Esophagus squamous epithelium (tissue), 5 donors: ENCODE measurements around the gene IRS4. TPM values are rescaled to one million over a fixed set of nuclear protein-coding genes. Genes with fewer than 3 reads are reported as not detected.

Experiments used
- DNase-seq: peaks from one replicate; lab custom pipeline; 2025; lab: John Stamatoyannopoulos, UW
- H3K27ac ChIP-seq, 4 donors: fragments of 200-600 bp; sonication (generic); one replicate each; pipeline ENCODE4 v1.5.1; 2016 to 2019; ENCODE audit warnings: mild to moderate bottlenecking in 1 of 4
- H3K27me3 ChIP-seq, 4 donors: fragments of 200-600 bp; sonication (generic); 1 replicate in 3 of 4; 2 replicates in 1 of 4; pipeline versions ENCODE4 v1.5.1 to v1.6.0; 2017 to 2021; ENCODE audit warnings: antibody characterized with exemption in 1 of 4
- H3K36me3 ChIP-seq, 3 donors: fragments of 200-600 bp; sonication (generic); one replicate each; pipeline ENCODE4 v1.5.1; 2016 to 2019
- H3K4me1 ChIP-seq, 3 donors: fragments of 200-600 bp; sonication (generic); one replicate each; pipeline ENCODE4 v1.5.1; 2017 to 2019
- H3K4me3 ChIP-seq, 4 donors: fragments of 200-600 bp; sonication (generic); 1 replicate in 3 of 4; 2 replicates in 1 of 4; pipeline ENCODE4 v1.5.1; 2016 to 2019; ENCODE audit warnings: mild to moderate bottlenecking in 2 of 4, moderate library complexity in 1 of 4
- H3K9me3 ChIP-seq, 3 donors: fragments of 200-600 bp; sonication (generic); one replicate each; pipeline ENCODE4 v1.5.1; 2016 to 2019
- POLR2A ChIP-seq, 4 donors: fragments of 450-650 bp; IDR thresholded peaks; one replicate each; pipeline ENCODE4 v1.6.1; 2017; ENCODE audit warnings: antibody characterized with exemption in 4 of 4, mild to moderate bottlenecking in 4 of 4, moderate library complexity in 3 of 4
- WGBS, 2 donors: methylation state at CpG; one replicate each; pipeline ENCODE4 v1.1.5; 2018; 5-methylcytosine and 5-hydroxymethylcytosine counted together
- intact Hi-C: fragments of 100-400 bp; cut with DNase I; formaldehyde crosslinking; loops from one replicate; pipeline ENCODE4 v1.15.0; 2022
- total RNA-seq, 4 donors: library from RNA; depleted of rRNA; stranded (reverse); fragments of >200 nt; gene quantifications; one replicate each; pipeline ENCODE4 v1.1.0, GENCODE V29; 2016
- TF ChIP-seq, protein P1 (sequence below), 6 experiments: fragments of 450-650 bp in 4 of 6; fragments of 200-600 bp in 2 of 6; sonication (generic) in 2 of 6; IDR thresholded peaks; one replicate each; pipeline ENCODE4 v1.5.1; 2016 to 2019; ENCODE audit warnings: antibody characterized with exemption in 6 of 6, mild to moderate bottlenecking in 4 of 6, moderate library complexity in 4 of 6
- donor health status: DM: yes; HTN: yes; CAD: no.

Gene IRS4
- total RNA-seq, 4 donors from 2014 or later, result not detected

DNA sequence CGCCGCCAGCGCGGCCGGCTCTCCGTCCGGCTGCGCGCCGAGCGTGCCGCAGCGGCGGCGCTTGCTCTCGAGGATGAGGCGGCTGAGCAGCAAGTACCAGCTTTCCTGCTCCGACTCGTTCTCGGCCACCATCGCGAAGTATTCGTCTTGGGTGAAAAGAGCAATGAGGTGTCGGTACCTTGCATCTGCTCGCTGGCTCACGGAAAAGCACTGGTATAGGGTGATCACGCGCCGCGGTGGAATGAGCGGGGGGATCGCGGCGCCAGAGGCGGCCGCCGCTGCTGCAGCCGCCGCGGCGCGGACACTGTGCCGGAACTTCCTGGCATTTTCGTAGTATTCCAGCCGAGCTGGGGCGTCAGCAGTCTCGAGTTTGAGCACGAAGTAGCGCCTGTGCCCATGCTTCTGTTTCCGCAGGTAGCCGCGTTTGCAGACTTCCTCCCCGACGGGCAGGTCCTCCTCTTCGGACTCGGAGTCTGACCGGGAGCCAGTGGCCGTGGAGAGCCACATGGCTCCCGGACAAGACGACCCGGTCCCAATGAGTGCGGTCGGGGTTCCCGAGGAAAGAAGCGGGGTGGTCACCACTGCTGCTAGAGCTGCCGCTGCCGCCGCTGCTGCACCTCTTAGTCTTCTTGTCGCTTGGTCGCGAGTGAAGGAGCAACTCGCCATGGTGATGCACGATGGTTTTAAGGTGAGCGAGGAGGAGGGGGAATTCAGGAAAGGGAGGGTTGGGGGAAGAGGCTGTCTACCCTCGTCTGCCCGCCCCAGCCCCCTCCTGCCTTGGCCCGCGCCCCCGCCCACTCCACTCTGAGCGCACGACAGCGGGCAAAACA lies 469 bp downstream of the IRS4 start:
- intact Hi-C loops, result no loop called here
- H3K27ac ChIP-seq, result no peak overlapping the region
- WGBS, 2 donors, result 59% methylated on average over 30 of the region's 82 CpGs; no CpG with 5 or more reads in 1 of the 2 donors
- H3K36me3 ChIP-seq, result no peaks in the 10 kb centered on the region
- TF ChIP-seq, protein P1, sequence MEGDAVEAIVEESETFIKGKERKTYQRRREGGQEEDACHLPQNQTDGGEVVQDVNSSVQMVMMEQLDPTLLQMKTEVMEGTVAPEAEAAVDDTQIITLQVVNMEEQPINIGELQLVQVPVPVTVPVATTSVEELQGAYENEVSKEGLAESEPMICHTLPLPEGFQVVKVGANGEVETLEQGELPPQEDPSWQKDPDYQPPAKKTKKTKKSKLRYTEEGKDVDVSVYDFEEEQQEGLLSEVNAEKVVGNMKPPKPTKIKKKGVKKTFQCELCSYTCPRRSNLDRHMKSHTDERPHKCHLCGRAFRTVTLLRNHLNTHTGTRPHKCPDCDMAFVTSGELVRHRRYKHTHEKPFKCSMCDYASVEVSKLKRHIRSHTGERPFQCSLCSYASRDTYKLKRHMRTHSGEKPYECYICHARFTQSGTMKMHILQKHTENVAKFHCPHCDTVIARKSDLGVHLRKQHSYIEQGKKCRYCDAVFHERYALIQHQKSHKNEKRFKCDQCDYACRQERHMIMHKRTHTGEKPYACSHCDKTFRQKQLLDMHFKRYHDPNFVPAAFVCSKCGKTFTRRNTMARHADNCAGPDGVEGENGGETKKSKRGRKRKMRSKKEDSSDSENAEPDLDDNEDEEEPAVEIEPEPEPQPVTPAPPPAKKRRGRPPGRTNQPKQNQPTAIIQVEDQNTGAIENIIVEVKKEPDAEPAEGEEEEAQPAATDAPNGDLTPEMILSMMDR (IDR thresholded peaks at IDR 0.05), result no peak
- TF ChIP-seq POLR2A (IDR thresholded peaks at IDR 0.05), result no peak
- peaks cover 3 to 27% (median 5%) of the 10 kb centered on the region in 3 donors for H3K4me1 ChIP-seq
- H3K9me3 ChIP-seq, result no peaks in the 10 kb centered on the region
- peak overlapping the region; percentile 13 to 62 (median 42) for H3K4me3 ChIP-seq
- no peak for DNase-seq
- peaks cover 0 to 95% (median 13%) of the 10 kb centered on the region in 4 donors for H3K27me3 ChIP-seq

- 80% methylated on average over 4 of the region's 36 CpGs; no CpG with 5 or more reads in 1 of the 2 donors for WGBS, 2 donors
- H3K4me1 ChIP-seq, result peaks cover 3 to 27% (median 5%) of the 10 kb centered on the region in 3 donors
- H3K36me3 ChIP-seq, result no peaks in the 10 kb centered on the region
- DNase-seq, result no peak
- no peak for TF ChIP-seq POLR2A (IDR thresholded peaks at IDR 0.05)
- TF ChIP-seq, protein P1 (IDR thresholded peaks at IDR 0.05), result no peak
- intact Hi-C loops, result no loop called here
- H3K27me3 ChIP-seq, result peaks cover 0 to 97% (median 13%) of the 10 kb centered on the region in 4 donors
- H3K27ac ChIP-seq, result no peak overlapping the region
- peak overlapping the region in 2 of 4 donors; percentile 44 to 62 for H3K4me3 ChIP-seq
- H3K9me3 ChIP-seq, result no peaks in the 10 kb centered on the region
Measured at GRCh38 chrX:108735091-108735678, 1.2 kb downstream of the IRS4 start.

DNA sequence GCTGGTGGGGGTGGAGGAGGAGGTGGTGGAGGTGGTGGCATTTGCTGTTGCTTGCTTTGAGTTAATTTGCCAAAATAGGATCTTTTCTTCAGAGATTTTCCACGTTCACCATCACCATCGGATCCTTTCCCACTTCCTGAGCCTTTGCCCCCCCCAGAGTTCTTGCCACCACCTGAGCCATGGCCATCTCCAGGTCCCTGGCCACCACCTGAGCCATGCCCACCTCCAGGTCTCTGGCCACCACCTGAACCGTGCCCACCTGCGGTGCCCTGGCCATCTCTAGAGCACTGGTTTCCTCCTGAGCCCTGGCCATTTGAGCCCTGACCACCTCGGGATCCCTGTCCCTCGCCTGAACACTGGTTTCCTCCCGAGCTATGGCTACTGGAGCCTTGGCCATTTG lies 1.9 kb downstream of the IRS4 start:
- H3K9me3 ChIP-seq, result no peaks in the 10 kb centered on the region
- H3K36me3 ChIP-seq, result no peaks in the 10 kb centered on the region
- TF ChIP-seq POLR2A (IDR thresholded peaks at IDR 0.05), result no peak
- TF ChIP-seq, protein P1 (IDR thresholded peaks at IDR 0.05), result no peak
- H3K27me3 ChIP-seq, result peaks cover 0 to 98% (median 13%) of the 10 kb centered on the region in 4 donors
- no peak overlapping the region for H3K27ac ChIP-seq
- intact Hi-C loops, result no loop called here
- H3K4me1 ChIP-seq, result peaks cover 3 to 27% (median 5%) of the 10 kb centered on the region in 3 donors
- no peak for DNase-seq
- H3K4me3 ChIP-seq, result no peak overlapping the region
- 45 to 78% methylated on average over 6 to 7 of the region's 7 CpGs for WGBS, 2 donors

DNA sequence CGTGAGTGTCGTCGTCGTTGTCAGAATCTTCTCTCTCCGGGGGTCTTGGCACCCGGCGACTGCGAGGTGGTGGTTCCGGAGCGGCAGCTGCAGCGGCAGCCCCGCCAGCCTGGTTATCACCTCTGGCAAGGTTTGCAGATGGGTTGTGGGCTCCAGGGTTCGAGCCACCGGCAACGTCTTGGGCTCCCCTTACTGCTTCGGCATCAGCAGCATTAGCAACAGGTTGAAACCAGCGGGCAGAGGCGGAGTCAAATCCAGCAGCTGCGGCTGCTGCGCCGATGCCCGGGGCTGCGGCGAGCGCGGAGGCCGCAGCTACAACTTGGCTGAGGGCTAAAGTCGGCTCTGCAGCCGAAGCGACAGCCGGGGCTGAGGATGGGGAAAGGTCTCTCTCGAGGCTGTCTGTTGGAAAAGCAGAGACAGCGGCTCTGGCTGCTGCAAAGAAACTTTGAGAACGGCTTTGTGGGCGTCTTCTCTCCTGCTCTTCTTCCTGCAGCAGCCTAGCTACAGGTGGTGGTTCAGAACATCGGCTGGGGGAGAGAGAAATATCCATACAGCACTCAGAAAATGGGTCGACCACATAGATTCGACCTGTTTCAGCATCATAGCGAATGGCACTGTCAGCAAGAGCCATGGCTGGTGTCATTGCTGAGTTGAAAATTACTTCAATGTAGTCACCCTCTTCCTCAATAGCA lies 3.6 kb downstream of the IRS4 start:
- H3K4me1 ChIP-seq, result peaks cover 3 to 27% (median 5%) of the 10 kb centered on the region in 3 donors
- H3K36me3 ChIP-seq, result no peaks in the 10 kb centered on the region
- H3K27ac ChIP-seq, result no peak overlapping the region
- intact Hi-C loops, result no loop called here
- no peak overlapping the region for H3K4me3 ChIP-seq
- peaks cover 0 to 86% (median 15%) of the 10 kb centered on the region in 4 donors for H3K27me3 ChIP-seq
- no peak for DNase-seq
- TF ChIP-seq POLR2A (IDR thresholded peaks at IDR 0.05), result no peak
- TF ChIP-seq, protein P1 (IDR thresholded peaks at IDR 0.05), result no peak
- no peaks in the 10 kb centered on the region for H3K9me3 ChIP-seq
- 5 to 41% methylated on average over 4 to 18 of the region's 39 CpGs for WGBS, 2 donors
